Thyroid gland (tissue), 4 donors: ENCODE data around the gene CCND1. TPM values are rescaled to one million over a fixed set of nuclear protein-coding genes. Genes with fewer than 3 reads are reported as not detected.

Experiments
- DNase-seq, 2 donors: peaks; one replicate each; pipeline ENCODE4 v3.0.0-alpha.2; 2019
- H3K27ac ChIP-seq, 3 donors: fragments of 200-600 bp; sonication (generic); 1 replicate in 2 of 3; 2 replicates in 1 of 3; pipeline ENCODE4 v1.5.1; 2016 to 2019; ENCODE audit warnings: mild to moderate bottlenecking in 1 of 3, moderate library complexity in 1 of 3
- H3K27me3 ChIP-seq: fragments of 200-600 bp; sonication (generic); one replicate; pipeline ENCODE4 v1.5.1; 2019
- H3K36me3 ChIP-seq, 2 donors: fragments of 200-600 bp; sonication (generic); one replicate each; pipeline ENCODE4 v1.5.1; 2016 to 2019
- H3K4me1 ChIP-seq, 2 donors: fragments of 200-600 bp; sonication (generic); one replicate each; pipeline ENCODE4 v1.5.1; 2017 to 2019
- H3K4me3 ChIP-seq, 3 donors: fragments of 200-600 bp; sonication (generic); replicated peaks in 1 of 3; 1 replicate in 2 of 3; 2 replicates in 1 of 3; pipeline ENCODE4 v1.5.1; 2016; ENCODE audit warnings: mild to moderate bottlenecking in 1 of 3
- H3K9me3 ChIP-seq: fragments of 200-600 bp; sonication (generic); one replicate; pipeline ENCODE4 v1.5.1; 2017
- CTCF ChIP-seq, 6 experiments: fragments of 200-600 bp in 3 of 6; fragments of 450-650 bp in 3 of 6; sonication (generic) in 3 of 6; IDR thresholded peaks; one replicate each; pipeline ENCODE4 v1.5.1; 2016 to 2019; ENCODE audit warnings: antibody characterized with exemption in 6 of 6, mild to moderate bottlenecking in 2 of 6, inconsistent platforms in 1 of 6, moderate library complexity in 1 of 6
- POLR2A ChIP-seq, 2 donors: fragments of 450-650 bp; IDR thresholded peaks; one replicate each; pipeline ENCODE4 v1.6.1; 2017; ENCODE audit warnings: antibody characterized with exemption in 2 of 2, mild to moderate bottlenecking in 2 of 2, moderate library complexity in 1 of 2
- WGBS, 2 donors: methylation state at CpG; one replicate each; pipeline ENCODE4 v1.1.5; 2017; 5-methylcytosine and 5-hydroxymethylcytosine counted together
- intact Hi-C: fragments of 100-400 bp; cut with DNase I; formaldehyde crosslinking; loops from one replicate; pipeline ENCODE4 v1.15.1; 2023
- total RNA-seq, 4 donors: library from RNA; depleted of rRNA; stranded (reverse); fragments of >200 nt; gene quantifications; one replicate each; pipeline ENCODE4 v1.2.3, GENCODE V29; 2016

The CCND1 gene
- total RNA-seq, 4 donors from 2014 or later = 55.1 to 110 (median 94.6) TPM

DNA sequence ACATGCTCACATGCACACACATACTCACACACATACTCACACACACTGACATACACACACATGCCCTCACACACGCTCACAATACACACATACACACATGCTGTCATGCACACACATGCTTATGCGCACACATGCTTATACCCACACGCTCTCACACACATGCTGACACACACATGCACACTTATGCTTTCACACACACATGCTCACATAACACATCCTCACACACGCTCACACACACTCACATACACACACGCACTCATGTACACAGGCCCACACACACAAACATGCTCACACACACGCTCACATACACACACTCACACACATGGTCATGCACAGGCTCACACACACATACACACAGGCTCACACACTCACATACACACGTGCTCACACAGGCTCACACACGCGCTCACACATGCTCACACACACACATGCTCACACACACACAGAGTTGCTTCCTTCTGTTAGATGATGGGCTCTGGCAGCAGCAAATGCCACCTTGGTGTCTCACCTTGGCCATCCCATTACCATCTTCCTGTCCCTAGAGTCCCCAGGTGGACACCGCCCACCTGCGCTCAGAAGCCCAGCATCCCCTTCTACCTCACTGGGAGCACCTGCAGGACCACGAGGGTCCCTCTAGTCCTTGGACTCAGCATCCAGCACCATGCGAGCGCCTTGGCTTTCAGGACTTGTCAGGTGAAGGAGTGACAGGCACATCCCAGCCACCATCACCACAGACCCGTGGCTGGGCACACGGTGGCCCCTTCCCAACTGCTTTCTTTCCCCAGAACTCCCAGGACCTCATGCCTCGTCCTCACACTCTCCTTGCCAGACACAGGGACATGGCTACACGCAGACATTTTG, 44.9 kb upstream of the CCND1 start:
- Histone ChIP-seq H3K27me3 (no peaks in the 10 kb centered on the region), H3K27ac (no peak overlapping the region), H3K4me1 (no peaks in the 10 kb centered on the region), H3K36me3 (no peaks in the 10 kb centered on the region), H3K4me3 (no peak overlapping the region), H3K9me3 (no peaks in the 10 kb centered on the region)
- 74 to 80% methylated on average over 17 of the region's 18 CpGs for WGBS, 2 donors
- intact Hi-C loops = no loop called here
- TF ChIP-seq POLR2A (IDR thresholded peaks at IDR 0.05) (no peak), CTCF (IDR thresholded peaks at IDR 0.05) (no peak)
- no peak for DNase-seq

GRCh38 chr11:69598147-69598546, 42.8 kb upstream of the CCND1 start:
- WGBS, 2 donors = 50 to 75% methylated on average over 4 to 5 of the region's 5 CpGs
- peak in 1 of 2 donors; percentile 11 for DNase-seq
- TF ChIP-seq POLR2A (IDR thresholded peaks at IDR 0.05) = no peak
- TF ChIP-seq CTCF (IDR thresholded peaks at IDR 0.05) = no peak
- H3K4me3 ChIP-seq = no peak overlapping the region
- H3K9me3 ChIP-seq = no peaks in the 10 kb centered on the region
- intact Hi-C loops = no loop called here
- no peaks in the 10 kb centered on the region for H3K4me1 ChIP-seq
- no peaks in the 10 kb centered on the region for H3K36me3 ChIP-seq
- no peak overlapping the region for H3K27ac ChIP-seq
- H3K27me3 ChIP-seq = no peaks in the 10 kb centered on the region

DNA sequence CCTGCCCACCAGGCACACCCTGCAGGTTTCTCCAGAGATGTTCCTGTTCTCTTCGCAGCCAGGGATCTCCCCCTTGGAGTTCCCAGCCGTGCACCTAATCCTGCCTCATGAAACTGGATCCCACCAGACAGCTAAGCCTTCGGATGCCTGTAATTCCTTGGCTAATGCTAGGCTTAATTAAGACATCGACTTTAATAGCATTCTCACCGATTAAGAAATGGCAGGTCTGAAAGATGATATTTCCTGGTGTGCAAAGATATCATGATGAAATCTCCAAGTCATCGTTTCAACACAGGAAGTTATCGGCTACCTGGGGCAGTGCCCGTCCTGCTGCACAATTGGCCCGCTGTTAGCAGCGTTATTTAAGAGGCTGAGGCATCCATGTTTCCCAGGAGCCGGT, 41.5 kb upstream of the CCND1 start:
- Histone ChIP-seq H3K4me1 (no peaks in the 10 kb centered on the region), H3K27me3 (no peaks in the 10 kb centered on the region), H3K4me3 (no peak overlapping the region), H3K9me3 (no peaks in the 10 kb centered on the region), H3K36me3 (no peaks in the 10 kb centered on the region), H3K27ac (no peak overlapping the region)
- no peak for TF ChIP-seq POLR2A (IDR thresholded peaks at IDR 0.05)
- no peak for TF ChIP-seq CTCF (IDR thresholded peaks at IDR 0.05)
- DNase-seq = no peak
- WGBS, 2 donors = 73 to 80% methylated on average over 11 of the region's 11 CpGs
- intact Hi-C loops = no loop called here

DNA sequence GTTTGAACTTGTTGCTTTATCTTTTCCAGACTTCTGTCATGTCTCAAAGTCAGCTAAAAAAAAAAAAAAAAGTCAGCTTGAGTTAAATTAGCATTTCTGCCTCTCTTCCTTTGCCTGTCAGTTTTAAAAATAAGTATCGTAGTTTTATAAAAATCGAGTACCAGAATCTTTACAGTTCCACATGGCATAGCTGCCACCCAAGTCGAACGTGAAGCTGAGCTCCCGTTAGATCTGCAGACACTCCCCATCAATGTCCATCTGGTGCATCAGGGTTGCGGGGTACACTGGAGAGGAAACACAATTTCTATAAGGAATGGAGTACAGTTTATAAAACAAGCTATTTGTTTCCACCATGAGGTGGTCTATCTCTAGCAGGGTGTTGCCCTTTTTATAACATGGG, 41.0 kb upstream of the CCND1 start:
- Histone ChIP-seq H3K27me3 (no peaks in the 10 kb centered on the region), H3K4me3 (no peak overlapping the region), H3K4me1 (no peaks in the 10 kb centered on the region), H3K9me3 (no peaks in the 10 kb centered on the region), H3K27ac (no peak overlapping the region), H3K36me3 (no peaks in the 10 kb centered on the region)
- intact Hi-C loops = no loop called here
- no peak for DNase-seq
- no peak for TF ChIP-seq CTCF (IDR thresholded peaks at IDR 0.05)
- TF ChIP-seq POLR2A (IDR thresholded peaks at IDR 0.05) = no peak
- 91% methylated on average over 6 of the region's 6 CpGs for WGBS, 2 donors
